Memory B cell (primary cell): ENCODE data around the gene PRKAA2.

ENCODE experiments used
- ATAC-seq: fragments of 150-1000 bp; cut with Tn5 transposase; 2 replicates; pipeline ENCODE4 v1.10.0; 2021; ENCODE audit warnings: low read depth, mild to moderate bottlenecking, moderate library complexity
- DNase-seq, 2 donors: peaks; one replicate each; pipeline ENCODE4 v3.0.0; 2022; ENCODE audit warnings: low spot score in 2 of 2
- H3K27ac Mint-ChIP-seq: one replicate; pipeline ENCODE4 v1.8.0; 2022; ENCODE audit warnings: mild to moderate bottlenecking, moderate library complexity, mixed read lengths
- H3K27me3 Mint-ChIP-seq: one replicate; pipeline ENCODE4 v1.8.0; 2022; ENCODE audit warnings: mixed read lengths
- H3K36me3 Mint-ChIP-seq: one replicate; pipeline ENCODE4 v1.8.0; 2022; ENCODE audit warnings: mild to moderate bottlenecking, mixed read lengths
- H3K4me1 Mint-ChIP-seq: one replicate; pipeline ENCODE4 v1.8.0; 2022; ENCODE audit warnings: mixed read lengths
- H3K4me3 Mint-ChIP-seq: one replicate; pipeline ENCODE4 v1.8.0; 2022; ENCODE audit warnings: mild to moderate bottlenecking, moderate library complexity, mixed read lengths
- H3K9me3 Mint-ChIP-seq: one replicate; pipeline ENCODE4 v1.8.0; 2022; ENCODE audit warnings: mixed read lengths

Gene PRKAA2

DNA sequence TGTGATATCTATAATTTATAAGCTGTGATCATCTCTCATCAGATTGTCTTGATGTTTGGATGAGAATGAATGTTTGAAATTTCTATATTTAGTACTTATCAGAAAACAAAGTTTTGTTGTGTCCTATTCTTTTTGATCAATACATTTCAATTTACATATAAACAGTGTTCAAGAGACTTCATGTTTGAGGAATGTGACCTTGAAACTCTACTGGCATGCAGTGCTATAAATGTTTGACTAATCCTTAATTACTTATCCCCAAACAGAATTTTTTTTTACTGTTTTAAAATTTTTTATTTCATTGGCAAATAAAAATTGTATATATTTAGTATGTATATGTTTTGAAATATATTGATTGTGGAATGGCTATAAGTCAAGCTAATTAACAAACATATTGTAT, 1.5 kb upstream of the PRKAA2 start:
- no peak for ATAC-seq
- Mint-ChIP-seq H3K36me3 (no peaks in the 10 kb centered on the region), H3K4me3 (peak overlapping the region; percentile 16), H3K4me1 (peaks cover 9% of the 10 kb centered on the region), H3K9me3 (no peaks in the 10 kb centered on the region), H3K27me3 (peaks cover 12% of the 10 kb centered on the region), H3K27ac (no peak overlapping the region)
- no peak for DNase-seq

GRCh38 chr1:56644064-56644918, 823 bp upstream of the PRKAA2 start:
- H3K27ac Mint-ChIP-seq: no peak overlapping the region
- DNase-seq: peak in 1 of 2 donors; percentile 13
- no peaks in the 10 kb centered on the region for H3K36me3 Mint-ChIP-seq
- peak overlapping the region; percentile 57 for H3K4me3 Mint-ChIP-seq
- H3K9me3 Mint-ChIP-seq: no peaks in the 10 kb centered on the region
- no peak for ATAC-seq
- H3K4me1 Mint-ChIP-seq: peaks cover 9% of the 10 kb centered on the region
- H3K27me3 Mint-ChIP-seq: peaks cover 13% of the 10 kb centered on the region

GRCh38 chr1:56645677-56646305, 677 bp downstream of the PRKAA2 start:
- peak overlapping the region; percentile 88 for H3K4me3 Mint-ChIP-seq
- no peaks in the 10 kb centered on the region for H3K36me3 Mint-ChIP-seq
- H3K9me3 Mint-ChIP-seq: no peaks in the 10 kb centered on the region
- H3K27me3 Mint-ChIP-seq: peaks cover 13% of the 10 kb centered on the region
- no peak for ATAC-seq
- DNase-seq: no peak
- H3K4me1 Mint-ChIP-seq: peaks cover 9% of the 10 kb centered on the region
- H3K27ac Mint-ChIP-seq: no peak overlapping the region

GRCh38 chr1:56646611-56647010, 1.5 kb downstream of the PRKAA2 start:
- DNase-seq: no peak
- Mint-ChIP-seq H3K4me1 (peaks cover 9% of the 10 kb centered on the region), H3K27ac (no peak overlapping the region), H3K27me3 (peaks cover 13% of the 10 kb centered on the region), H3K9me3 (no peaks in the 10 kb centered on the region), H3K4me3 (no peak overlapping the region), H3K36me3 (no peaks in the 10 kb centered on the region)
- ATAC-seq: no peak

DNA sequence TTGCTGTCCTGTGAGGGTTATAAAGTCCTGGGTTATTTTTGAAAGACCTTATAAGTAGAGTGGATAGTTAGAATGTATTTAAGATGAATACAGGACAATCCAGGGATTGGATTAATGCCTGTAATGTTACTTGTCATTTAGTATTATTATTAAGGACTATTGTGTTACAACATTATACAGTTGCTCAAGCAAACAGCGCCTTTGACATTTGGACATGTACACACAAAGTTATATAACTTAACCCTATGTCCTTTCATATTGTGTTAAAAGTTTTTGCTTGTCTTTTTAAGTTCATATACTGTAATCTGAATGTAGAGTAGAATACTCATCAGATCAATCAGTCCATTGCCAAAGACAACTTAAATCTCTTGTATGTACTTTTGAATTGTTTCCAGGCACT, 2.0 kb downstream of the PRKAA2 start:
- peaks cover 13% of the 10 kb centered on the region for H3K27me3 Mint-ChIP-seq
- peaks cover 9% of the 10 kb centered on the region for H3K4me1 Mint-ChIP-seq
- ATAC-seq: no peak
- no peak overlapping the region for H3K4me3 Mint-ChIP-seq
- H3K36me3 Mint-ChIP-seq: no peaks in the 10 kb centered on the region
- H3K9me3 Mint-ChIP-seq: no peaks in the 10 kb centered on the region
- no peak for DNase-seq
- H3K27ac Mint-ChIP-seq: no peak overlapping the region

- no peak for ATAC-seq
- DNase-seq: no peak
- Mint-ChIP-seq H3K9me3 (no peaks in the 10 kb centered on the region), H3K27ac (no peak overlapping the region), H3K4me3 (no peak overlapping the region), H3K4me1 (peaks cover 9% of the 10 kb centered on the region), H3K27me3 (peaks cover 13% of the 10 kb centered on the region), H3K36me3 (no peaks in the 10 kb centered on the region)
Observed at GRCh38 chr1:56648546-56648945, 3.4 kb downstream of the PRKAA2 start.

- Mint-ChIP-seq H3K9me3 (peaks cover 8% of the 10 kb centered on the region), H3K36me3 (no peaks in the 10 kb centered on the region), H3K27ac (no peak overlapping the region), H3K4me1 (no peaks in the 10 kb centered on the region), H3K4me3 (no peak overlapping the region), H3K27me3 (peaks cover 2% of the 10 kb centered on the region)
- ATAC-seq (no peak), DNase-seq (no peak)
Observed at GRCh38 chr1:56654126-56654923, 9.2 kb downstream of the PRKAA2 start.

DNA sequence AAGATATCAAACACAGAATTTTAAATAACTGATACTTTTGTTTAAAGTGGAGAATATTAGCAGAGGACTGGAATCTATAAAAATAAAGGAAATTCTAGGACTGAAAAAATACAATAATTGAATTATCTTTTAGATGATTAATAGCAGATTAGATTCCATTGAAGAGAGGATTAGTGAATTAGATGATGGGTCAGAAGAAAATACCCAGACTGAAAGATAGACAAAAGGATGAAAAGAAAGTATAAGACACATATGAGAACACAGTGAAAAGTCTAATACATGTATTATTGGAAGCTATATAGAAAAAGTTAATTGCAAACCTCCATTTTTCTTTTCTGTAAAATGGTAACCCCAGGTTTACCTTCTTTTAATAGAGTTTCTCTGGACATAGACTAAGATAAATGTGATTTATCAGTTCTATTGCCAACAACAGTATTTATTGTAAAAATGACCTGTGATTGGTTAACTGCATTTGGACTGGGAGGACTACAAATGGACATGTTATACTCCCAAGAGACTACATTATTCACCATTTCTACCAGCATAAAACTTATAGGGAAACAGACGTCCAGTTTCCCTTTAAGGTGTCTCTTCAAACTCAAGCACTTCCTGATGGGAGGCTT, 11.0 kb downstream of the PRKAA2 start:
- Mint-ChIP-seq H3K9me3 (peaks cover 8% of the 10 kb centered on the region), H3K4me1 (no peaks in the 10 kb centered on the region), H3K4me3 (no peak overlapping the region), H3K36me3 (no peaks in the 10 kb centered on the region), H3K27me3 (peaks cover 6% of the 10 kb centered on the region), H3K27ac (no peak overlapping the region)
- no peak for ATAC-seq
- DNase-seq: no peak

GRCh38 chr1:56658254-56658653, 13.1 kb downstream of the PRKAA2 start:
- Mint-ChIP-seq H3K27me3 (peaks cover 8% of the 10 kb centered on the region), H3K36me3 (no peaks in the 10 kb centered on the region), H3K27ac (no peak overlapping the region), H3K4me3 (no peak overlapping the region), H3K4me1 (no peaks in the 10 kb centered on the region), H3K9me3 (peaks cover 8% of the 10 kb centered on the region)
- DNase-seq (no peak), ATAC-seq (no peak)

GRCh38 chr1:56660293-56660692, 15.2 kb downstream of the PRKAA2 start:
- no peak overlapping the region for H3K4me3 Mint-ChIP-seq
- no peak for ATAC-seq
- no peaks in the 10 kb centered on the region for H3K36me3 Mint-ChIP-seq
- no peak for DNase-seq
- no peaks in the 10 kb centered on the region for H3K4me1 Mint-ChIP-seq
- peaks cover 8% of the 10 kb centered on the region for H3K9me3 Mint-ChIP-seq
- peaks cover 8% of the 10 kb centered on the region for H3K27me3 Mint-ChIP-seq
- no peak overlapping the region for H3K27ac Mint-ChIP-seq

DNA sequence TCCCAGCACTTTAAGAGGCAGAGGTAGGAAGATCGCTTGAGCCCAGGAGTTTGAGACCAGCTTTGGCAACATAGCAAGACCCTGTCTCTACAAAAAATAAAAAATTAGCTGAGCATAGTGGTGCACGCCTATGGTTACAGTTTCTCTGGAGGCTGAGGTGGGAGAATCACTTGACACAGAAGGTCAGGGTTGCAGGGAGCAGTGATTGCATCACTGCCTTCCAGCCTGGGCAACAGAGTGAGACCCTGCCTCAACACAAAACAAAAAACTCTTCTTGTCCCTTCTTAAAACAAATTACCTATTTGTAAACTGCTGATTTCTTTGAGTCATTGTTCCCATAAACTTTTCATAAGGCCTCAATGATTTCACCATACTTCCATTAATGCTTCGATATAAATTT, 18.7 kb downstream of the PRKAA2 start:
- H3K9me3 Mint-ChIP-seq: no peaks in the 10 kb centered on the region
- DNase-seq: no peak
- no peak for ATAC-seq
- peaks cover 8% of the 10 kb centered on the region for H3K27me3 Mint-ChIP-seq
- no peak overlapping the region for H3K4me3 Mint-ChIP-seq
- no peaks in the 10 kb centered on the region for H3K36me3 Mint-ChIP-seq
- no peaks in the 10 kb centered on the region for H3K4me1 Mint-ChIP-seq
- H3K27ac Mint-ChIP-seq: no peak overlapping the region

GRCh38 chr1:56665384-56665783, 20.3 kb downstream of the PRKAA2 start:
- Mint-ChIP-seq H3K4me3 (no peak overlapping the region), H3K36me3 (no peaks in the 10 kb centered on the region), H3K27me3 (peaks cover 7% of the 10 kb centered on the region), H3K9me3 (no peaks in the 10 kb centered on the region), H3K27ac (no peak overlapping the region), H3K4me1 (no peaks in the 10 kb centered on the region)
- DNase-seq: no peak
- ATAC-seq: no peak

DNA sequence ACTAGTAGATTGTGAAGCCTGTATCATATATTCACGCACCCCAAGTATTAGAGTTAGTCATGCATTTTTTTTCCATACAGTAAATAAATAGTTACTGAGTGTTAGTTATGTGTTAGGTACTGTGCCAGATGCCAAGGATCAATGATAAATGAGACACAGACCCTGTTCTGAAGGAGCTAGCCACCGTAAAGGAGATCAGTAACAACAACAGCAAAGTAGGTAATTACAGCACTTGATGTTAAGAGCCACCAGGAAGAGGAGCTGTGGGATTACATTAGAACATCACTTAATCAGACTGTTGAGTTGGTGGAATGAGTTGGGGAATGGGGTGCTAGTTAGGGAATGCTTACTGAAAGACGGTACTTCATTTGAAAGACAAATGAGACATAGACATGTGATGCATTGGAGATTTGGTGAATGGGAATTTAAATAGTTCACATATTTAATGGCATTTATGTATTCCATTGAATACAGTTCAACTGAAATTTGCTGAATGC, 21.0 kb downstream of the PRKAA2 start:
- H3K9me3 Mint-ChIP-seq: no peaks in the 10 kb centered on the region
- no peak overlapping the region for H3K27ac Mint-ChIP-seq
- H3K36me3 Mint-ChIP-seq: no peaks in the 10 kb centered on the region
- ATAC-seq (no peak), DNase-seq (no peak)
- H3K4me3 Mint-ChIP-seq: no peak overlapping the region
- H3K4me1 Mint-ChIP-seq: no peaks in the 10 kb centered on the region
- H3K27me3 Mint-ChIP-seq: peaks cover 4% of the 10 kb centered on the region

- DNase-seq: no peak
- no peaks in the 10 kb centered on the region for H3K9me3 Mint-ChIP-seq
- H3K36me3 Mint-ChIP-seq: no peaks in the 10 kb centered on the region
- peaks cover 7% of the 10 kb centered on the region for H3K27me3 Mint-ChIP-seq
- ATAC-seq: no peak
- no peak overlapping the region for H3K4me3 Mint-ChIP-seq
- no peaks in the 10 kb centered on the region for H3K4me1 Mint-ChIP-seq
- H3K27ac Mint-ChIP-seq: no peak overlapping the region
Observed at GRCh38 chr1:56670350-56670749, 25.2 kb downstream of the PRKAA2 start.
